K562 (cell line): Measurements from ENCODE around the gene CTBP2. TPM values are rescaled to one million over a fixed set of nuclear protein-coding genes. Genes with fewer than 3 reads are reported as not detected.

Source experiments
- ATF1 ChIP-seq, 2 experiments: fragments of 450-650 bp in 1 of 2; IDR thresholded peaks; 2 replicates each; pipeline ENCODE4 v1.6.1; 2016; ENCODE audit warnings: missing compliant biosample characterization in 1 of 2, missing genetic modification characterization in 1 of 2
- CCNT2 ChIP-seq: IDR thresholded peaks from 2 replicates; pipeline ENCODE4 v1.6.1; 2011; ENCODE audit warnings: borderline replicate concordance, low read depth, mild to moderate bottlenecking, moderate library complexity, mixed read lengths, low read length; ENCODE audit not compliant: insufficient read length; ENCODE audit errors: extremely low read depth
- CREBBP ChIP-seq: IDR thresholded peaks from one replicate; pipeline ENCODE4 v1.6.1; 2012; ENCODE audit warnings: low read depth, mild to moderate bottlenecking, control low read depth, inconsistent platforms, low read length
- DDX20 ChIP-seq: fragments of 450-650 bp; IDR thresholded peaks from 2 replicates; pipeline ENCODE4 v1.6.1; 2016; ENCODE audit warnings: missing genetic modification characterization, low read depth, mild to moderate bottlenecking, missing compliant biosample characterization, moderate library complexity
- ERF ChIP-seq: fragments of 450-650 bp; formaldehyde crosslinking; IDR thresholded peaks from 2 replicates; pipeline ENCODE4 v1.4.0; 2020; ENCODE audit warnings: mild to moderate bottlenecking, mixed read lengths
- FOXK1 ChIP-seq: sonication (generic); formaldehyde crosslinking; IDR thresholded peaks from 2 replicates; pipeline ENCODE4 v1.8.0; 2022; ENCODE audit warnings: missing genetic modification reagents, mild to moderate bottlenecking, borderline replicate concordance
- FOXM1 ChIP-seq, 2 experiments: fragments of 450-650 bp in 1 of 2; sonication (generic) in 1 of 2; formaldehyde crosslinking in 1 of 2; IDR thresholded peaks; 2 replicates each; pipeline versions ENCODE4 v1.6.1 to v1.9.0; 2017 to 2022; ENCODE audit warnings: low read depth in 2 of 2, mild to moderate bottlenecking in 2 of 2, missing genetic modification reagents in 1 of 2, moderate library complexity in 1 of 2
- HLTF ChIP-seq: fragments of 450-650 bp; IDR thresholded peaks from 2 replicates; pipeline ENCODE4 v1.6.1; 2016
- HMGN3 ChIP-seq: IDR thresholded peaks from 2 replicates; pipeline ENCODE4 v1.6.1; 2011; ENCODE audit warnings: borderline replicate concordance, low read depth, mild to moderate bottlenecking, mixed read lengths, low read length; ENCODE audit not compliant: insufficient read length; ENCODE audit errors: extremely low read depth
- MYBL2 ChIP-seq, 2 experiments: fragments of 450-650 bp in 1 of 2; sonication (generic) in 1 of 2; formaldehyde crosslinking in 1 of 2; IDR thresholded peaks; 2 replicates each; pipeline versions ENCODE4 v1.6.1 to v1.8.1; 2017 to 2022; ENCODE audit warnings: borderline replicate concordance in 1 of 2, inconsistent platforms in 1 of 2, low read depth in 1 of 2, mild to moderate bottlenecking in 1 of 2, missing genetic modification reagents in 1 of 2, moderate library complexity in 1 of 2
- PTBP1 ChIP-seq: fragments of 200-400 bp; formaldehyde crosslinking; IDR thresholded peaks from 2 replicates; pipeline ENCODE4 v1.6.1; 2017; ENCODE audit warnings: low read depth, low read length
- SMAD4 ChIP-seq: fragments of 250-450 bp; sonication (Bioruptor Pico); conservative IDR thresholded peaks from 2 replicates; pipeline ENCODE4 v1.8.0; 2021; ENCODE audit warnings: inconsistent platforms, mild to moderate bottlenecking, moderate library complexity
- STAT5B ChIP-seq: fragments of 250-450 bp; sonication (Bioruptor Pico); IDR thresholded peaks from 2 replicates; pipeline ENCODE4 v1.8.0; 2021; ENCODE audit warnings: mild to moderate bottlenecking, inconsistent platforms
- TCF7L2 ChIP-seq: fragments of 150-350 bp; IDR thresholded peaks from 2 replicates; pipeline ENCODE4 v1.6.1; 2016; ENCODE audit warnings: low read depth, mild to moderate bottlenecking, low read length, moderate library complexity
- XRCC5 ChIP-seq: fragments of 200-400 bp; formaldehyde crosslinking; IDR thresholded peaks from 2 replicates; pipeline ENCODE4 v1.6.1; 2017; ENCODE audit warnings: low read depth, mild to moderate bottlenecking, low read length
- ZNF57 ChIP-seq: fragments of 450-650 bp; formaldehyde crosslinking; IDR thresholded peaks from 2 replicates; pipeline ENCODE4 v1.4.0; 2020; ENCODE audit warnings: mild to moderate bottlenecking, moderate library complexity
- polyA plus RNA-seq, 8 experiments: library from polyadenylated mRNA; depleted of rRNA in 4 of 8; stranded (reverse) in 5 of 8; unstranded in 3 of 8; fragments of >200 nt; fragmentation: Nextera tagmentation in 2 of 8; fragmentation: Illumina TruSeq in 1 of 8; extraction: Ambion mirVana in 2 of 8; extraction: Trizol in 1 of 8; gene quantifications; 2 replicates each; pipeline versions ENCODE4 v1.2.1 to v1.2.3, GENCODE V29; 2011 to 2014; ENCODE audit warnings: inconsistent platforms in 1 of 8, missing spikeins in 1 of 8
- total RNA-seq, 7 experiments: library from RNA; depleted of rRNA in 6 of 7; stranded (reverse); fragments of >200 nt in 6 of 7; fragmentation: Illumina TruSeq in 2 of 7; extraction: Trizol in 2 of 7; gene quantifications; 2 replicates each; pipeline versions ENCODE4 v1.2.1 to v1.2.3, GENCODE V29; 2011 to 2021; ENCODE audit warnings: low replicate concordance in 1 of 7
- TF ChIP-seq, protein P1 (sequence below): fragments of 450-650 bp; IDR thresholded peaks from 2 replicates; pipeline ENCODE4 v1.6.1; 2018; ENCODE audit not compliant: partially characterized antibody
- TF ChIP-seq, protein P2 (sequence below): IDR thresholded peaks from 2 replicates; pipeline ENCODE4 v1.6.1; 2012; ENCODE audit warnings: low read depth, low read length, improper control_type of control experiment, borderline replicate concordance

CTBP2 gene
- total and polyA plus RNA-seq, 9 of the 15 experiments (the other 6 are each of a cell fraction or from before 2014, with no cell fraction given), result 1.3 to 8.8 (median 5.1) TPM

DNA sequence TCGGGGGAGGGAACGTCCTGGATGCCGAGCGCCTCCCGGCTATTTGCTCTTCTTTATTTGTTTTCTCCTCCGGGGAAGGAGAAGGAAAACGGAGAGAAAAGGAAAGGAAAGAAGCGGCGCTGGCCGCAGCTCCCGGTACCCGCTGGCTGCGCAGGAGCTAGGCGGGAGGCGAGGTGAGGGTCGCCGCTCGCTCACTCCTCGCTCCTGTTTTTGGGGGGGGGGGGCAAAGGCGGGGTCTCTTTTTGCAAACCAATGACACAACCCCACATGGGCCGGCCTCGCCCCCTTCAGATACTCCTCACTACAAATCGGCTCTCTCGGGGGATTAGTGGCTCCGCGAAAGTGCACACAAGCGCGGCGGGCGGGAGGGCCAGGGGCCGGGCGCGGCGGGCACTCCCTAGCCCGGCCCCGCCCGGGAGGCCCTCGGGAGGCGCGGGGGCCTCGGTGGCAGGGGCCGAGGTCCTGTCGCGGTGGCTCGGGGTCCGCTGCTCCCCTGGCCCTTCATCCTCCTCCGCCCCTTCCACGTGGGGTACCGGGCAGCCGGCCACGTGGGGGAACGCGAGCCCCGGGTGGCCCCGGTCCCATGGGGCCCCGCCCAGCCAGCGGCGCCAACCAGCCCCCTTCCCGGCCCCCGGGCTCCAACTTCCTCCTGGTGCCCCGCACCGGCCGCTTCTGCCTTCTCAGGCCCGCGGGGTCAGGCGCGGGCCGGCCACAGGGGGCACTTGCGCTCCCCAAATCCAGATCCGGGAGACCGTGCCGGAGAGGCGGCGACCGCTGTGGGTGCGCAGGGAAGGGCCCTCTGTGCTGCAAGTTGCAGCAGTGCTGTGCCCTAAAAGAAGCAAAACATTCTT lies 718 bp upstream of the CTBP2 start (continued):
- TF ChIP-seq, protein P1, sequence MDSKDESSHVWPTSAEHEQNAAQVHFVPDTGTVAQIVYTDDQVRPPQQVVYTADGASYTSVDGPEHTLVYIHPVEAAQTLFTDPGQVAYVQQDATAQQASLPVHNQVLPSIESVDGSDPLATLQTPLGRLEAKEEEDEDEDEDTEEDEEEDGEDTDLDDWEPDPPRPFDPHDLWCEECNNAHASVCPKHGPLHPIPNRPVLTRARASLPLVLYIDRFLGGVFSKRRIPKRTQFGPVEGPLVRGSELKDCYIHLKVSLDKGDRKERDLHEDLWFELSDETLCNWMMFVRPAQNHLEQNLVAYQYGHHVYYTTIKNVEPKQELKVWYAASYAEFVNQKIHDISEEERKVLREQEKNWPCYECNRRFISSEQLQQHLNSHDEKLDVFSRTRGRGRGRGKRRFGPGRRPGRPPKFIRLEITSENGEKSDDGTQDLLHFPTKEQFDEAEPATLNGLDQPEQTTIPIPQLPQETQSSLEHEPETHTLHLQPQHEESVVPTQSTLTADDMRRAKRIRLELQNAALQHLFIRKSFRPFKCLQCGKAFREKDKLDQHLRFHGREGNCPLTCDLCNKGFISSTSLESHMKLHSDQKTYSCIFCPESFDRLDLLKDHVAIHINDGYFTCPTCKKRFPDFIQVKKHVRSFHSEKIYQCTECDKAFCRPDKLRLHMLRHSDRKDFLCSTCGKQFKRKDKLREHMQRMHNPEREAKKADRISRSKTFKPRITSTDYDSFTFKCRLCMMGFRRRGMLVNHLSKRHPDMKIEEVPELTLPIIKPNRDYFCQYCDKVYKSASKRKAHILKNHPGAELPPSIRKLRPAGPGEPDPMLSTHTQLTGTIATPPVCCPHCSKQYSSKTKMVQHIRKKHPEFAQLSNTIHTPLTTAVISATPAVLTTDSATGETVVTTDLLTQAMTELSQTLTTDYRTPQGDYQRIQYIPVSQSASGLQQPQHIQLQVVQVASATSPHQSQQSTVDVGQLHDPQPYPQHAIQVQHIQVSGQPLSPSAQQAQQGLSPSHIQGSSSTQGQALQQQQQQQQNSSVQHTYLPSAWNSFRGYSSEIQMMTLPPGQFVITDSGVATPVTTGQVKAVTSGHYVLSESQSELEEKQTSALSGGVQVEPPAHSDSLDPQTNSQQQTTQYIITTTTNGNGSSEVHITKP, result no peak
- TF ChIP-seq FOXK1 (CRISPR knock-in tag) (no peak), PTBP1 (no peak), CCNT2 (peak; percentile 73), ZNF57 (CRISPR knock-in tag) (no peak), ATF1 (CRISPR knock-in tag; IDR thresholded peaks at IDR 0.05) (no peak), ATF1 (tag; IDR thresholded peaks at IDR 0.05) (peak; percentile 24; the same call in 1 of the 2 replicates), HMGN3 (peak; percentile 81), SMAD4 (CRISPR knock-in tag) (0 out of 2 replicates have a peak, but pooled peaks have one; percentile 18), TCF7L2 (no peak), ERF (CRISPR knock-in tag) (no peak), CREBBP (no peak), XRCC5 (no peak), HLTF (no peak), MYBL2 (IDR thresholded peaks at IDR 0.05; ENCODE audit: low read depth) (no peak), MYBL2 (CRISPR knock-in tag; IDR thresholded peaks at IDR 0.05; ENCODE audit: borderline replicate concordance) (no peak), STAT5B (CRISPR knock-in tag) (no peak), FOXM1 (IDR thresholded peaks at IDR 0.05; ENCODE audit: low read depth) (no peak), FOXM1 (CRISPR knock-in tag; IDR thresholded peaks at IDR 0.05; ENCODE audit: low read depth) (no peak; the same call in 1 of the 2 replicates), DDX20 (tag) (no peak)
- TF ChIP-seq, protein P2, sequence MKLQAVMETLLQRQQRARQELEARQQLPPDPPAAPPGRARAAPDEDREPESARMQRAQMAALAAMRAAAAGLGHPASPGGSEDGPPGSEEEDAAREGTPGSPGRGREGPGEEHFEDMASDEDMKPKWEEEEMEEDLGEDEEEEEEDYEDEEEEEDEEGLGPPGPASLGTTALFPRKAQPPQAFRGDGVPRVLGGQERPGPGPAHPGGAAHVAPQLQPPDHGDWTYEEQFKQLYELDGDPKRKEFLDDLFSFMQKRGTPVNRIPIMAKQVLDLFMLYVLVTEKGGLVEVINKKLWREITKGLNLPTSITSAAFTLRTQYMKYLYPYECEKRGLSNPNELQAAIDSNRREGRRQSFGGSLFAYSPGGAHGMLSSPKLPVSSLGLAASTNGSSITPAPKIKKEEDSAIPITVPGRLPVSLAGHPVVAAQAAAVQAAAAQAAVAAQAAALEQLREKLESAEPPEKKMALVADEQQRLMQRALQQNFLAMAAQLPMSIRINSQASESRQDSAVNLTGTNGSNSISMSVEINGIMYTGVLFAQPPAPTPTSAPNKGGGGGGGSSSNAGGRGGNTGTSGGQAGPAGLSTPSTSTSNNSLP, result no peak
